Stimulated activated CD4-positive, alpha-beta T cell treated with anti-CD3 and anti-CD28 coated beads, Interleukin-12 subunit alpha, Interleukin-12 subunit beta, amount 100 ng/mL, for 4 hours (primary cell): ENCODE results near the gene ANKHD1.
"Not testable (repeated sequence)": the region's sequence is repeated elsewhere in the genome, so short reads cannot be mapped to it uniquely, and the experiment has no call there.

ENCODE experiments used
- DNase-seq: peaks from one replicate; pipeline ENCODE4 v3.0.0-alpha.2; 2020

ANKHD1 gene

DNA sequence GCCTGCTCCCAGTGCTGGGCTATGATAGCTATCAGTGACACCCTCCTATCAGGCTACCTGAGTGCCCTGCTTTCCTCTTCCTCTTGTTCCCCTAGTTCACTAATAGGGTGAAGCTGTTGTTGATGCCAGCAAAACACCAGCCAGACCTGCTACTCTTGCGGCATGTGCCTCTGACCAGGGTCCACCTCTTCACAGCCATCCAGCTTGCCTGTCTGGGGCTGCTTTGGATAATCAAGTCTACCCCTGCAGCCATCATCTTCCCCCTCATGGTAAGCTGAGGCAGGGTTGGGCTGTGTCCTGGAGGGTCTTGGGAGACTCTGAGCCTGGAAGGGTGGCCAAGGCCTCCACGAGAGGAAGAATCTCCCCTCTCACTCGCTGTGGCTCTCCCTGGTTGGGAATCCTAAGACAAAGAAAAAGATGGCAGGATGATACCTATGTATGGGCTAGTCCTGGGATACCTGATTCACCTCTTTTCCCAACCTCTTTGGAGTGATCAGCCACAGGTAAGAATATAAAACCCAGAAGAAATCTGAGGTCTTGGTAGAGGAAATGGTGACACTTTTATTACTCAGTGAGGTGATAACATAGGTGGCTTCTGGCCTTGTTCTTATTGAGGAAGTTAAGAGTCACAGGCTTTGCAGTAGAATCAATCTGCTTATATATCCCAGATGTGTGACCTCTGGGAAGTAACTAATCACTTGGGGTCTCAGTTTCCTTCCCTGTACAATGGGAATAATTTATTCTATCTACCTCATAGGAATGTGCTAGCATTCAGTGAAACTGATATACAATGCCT, 30.1 kb upstream of the ANKHD1 start:
- DNase-seq: no peak

DNA sequence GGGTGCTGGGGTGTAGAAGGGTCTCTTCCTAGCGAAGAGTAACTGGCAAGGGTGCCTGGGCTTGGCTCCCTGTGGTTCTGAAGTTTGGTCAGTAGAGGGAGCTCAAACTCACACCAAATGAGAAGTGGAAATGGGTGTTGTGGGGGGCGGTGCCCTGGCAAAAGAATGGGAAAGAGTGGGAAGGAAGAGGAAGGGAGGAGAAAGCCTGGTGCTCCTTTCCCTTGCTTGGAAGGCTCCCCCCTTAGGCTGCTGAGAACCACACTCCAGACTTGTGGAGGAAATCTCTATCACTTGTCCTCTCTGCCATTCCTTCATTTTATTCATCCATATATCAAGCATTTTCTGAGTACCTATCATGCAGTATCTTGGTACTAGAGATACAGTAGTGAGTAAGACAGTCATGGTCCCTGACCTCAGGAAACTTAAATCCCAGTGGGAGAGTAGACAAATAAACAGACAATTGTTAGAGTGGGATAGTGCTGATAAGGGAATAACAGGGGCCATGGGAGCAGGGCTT, 28.6 kb upstream of the ANKHD1 start:
- peak; percentile 23 for DNase-seq

DNA sequence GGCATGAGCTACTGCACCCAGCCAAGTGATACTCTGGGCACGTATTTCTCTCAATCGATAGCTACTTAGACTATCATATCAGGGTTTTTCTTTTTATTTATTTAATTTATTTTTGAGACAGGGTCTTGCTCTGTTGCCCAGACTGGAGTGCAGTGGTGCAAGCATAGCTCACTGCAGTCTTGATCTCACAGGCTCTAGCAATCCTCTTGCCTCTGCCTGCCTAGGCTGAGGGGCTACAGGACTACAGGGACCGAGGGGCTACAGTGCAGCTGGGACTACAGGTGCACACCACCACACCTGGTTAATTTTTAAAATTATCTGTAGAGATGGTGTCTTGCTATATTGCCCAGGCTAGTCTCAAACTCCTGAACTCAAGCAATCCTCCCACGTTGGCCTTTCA, 20.3 kb upstream of the ANKHD1 start:
- no peak for DNase-seq

DNA sequence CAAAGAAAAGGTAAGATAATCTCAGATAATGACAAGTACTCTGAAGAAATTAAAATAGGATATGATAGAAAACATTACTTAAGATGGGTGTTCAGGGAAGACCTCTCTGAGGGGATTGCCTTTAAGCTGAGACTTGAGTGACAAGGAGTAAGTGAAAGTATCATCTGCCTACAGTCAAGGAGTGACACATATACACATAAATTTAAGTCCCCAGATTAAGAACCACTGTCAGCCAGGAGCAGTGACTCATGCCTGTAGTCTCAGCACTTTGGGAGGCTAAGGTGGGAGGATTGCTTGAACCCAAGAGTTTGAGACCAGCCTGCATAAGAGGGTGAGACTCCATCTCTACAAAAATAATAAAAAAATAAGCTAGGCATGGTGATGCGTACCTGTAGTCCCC, 19.7 kb upstream of the ANKHD1 start:
- DNase-seq: no peak

DNA sequence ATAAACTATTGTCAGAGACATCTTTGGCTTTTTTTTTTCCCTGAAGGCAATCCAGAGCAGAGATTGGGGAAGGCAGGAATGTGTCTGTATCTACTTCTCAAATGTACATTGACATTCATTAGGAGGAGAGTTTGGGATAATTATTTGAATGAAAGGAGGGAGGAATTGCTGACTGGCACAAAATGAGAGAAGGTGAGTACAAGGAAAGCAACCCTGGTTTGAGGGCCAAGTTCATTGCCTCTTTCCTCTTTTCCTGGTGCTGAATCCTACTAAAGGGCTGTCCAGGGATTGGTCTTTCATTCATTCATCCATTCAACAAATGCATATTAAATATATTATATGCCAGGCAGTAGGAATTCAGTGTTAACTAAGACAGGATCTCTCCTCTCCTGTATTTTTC, 18.8 kb upstream of the ANKHD1 start:
- DNase-seq: no peak

DNA sequence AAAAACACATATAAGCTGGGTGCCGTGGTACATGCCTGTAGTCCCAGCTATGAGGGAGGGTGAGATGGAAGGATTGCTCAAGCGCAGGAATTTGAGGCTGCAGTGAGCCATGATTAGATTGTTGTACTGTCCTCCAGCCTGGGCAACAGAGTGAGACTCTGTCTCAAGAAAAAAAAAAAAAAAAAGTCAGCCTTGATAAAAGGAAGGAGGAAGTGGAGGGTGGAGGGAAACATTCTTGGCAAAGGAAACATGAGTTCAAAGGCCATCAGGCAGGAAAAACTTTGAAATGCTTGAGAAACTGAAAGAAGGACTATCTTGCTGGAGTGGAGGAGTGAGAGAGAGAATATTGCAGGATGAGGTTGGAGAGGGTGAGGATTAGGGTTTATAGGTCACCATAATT, 18.3 kb upstream of the ANKHD1 start:
- no peak for DNase-seq

DNA sequence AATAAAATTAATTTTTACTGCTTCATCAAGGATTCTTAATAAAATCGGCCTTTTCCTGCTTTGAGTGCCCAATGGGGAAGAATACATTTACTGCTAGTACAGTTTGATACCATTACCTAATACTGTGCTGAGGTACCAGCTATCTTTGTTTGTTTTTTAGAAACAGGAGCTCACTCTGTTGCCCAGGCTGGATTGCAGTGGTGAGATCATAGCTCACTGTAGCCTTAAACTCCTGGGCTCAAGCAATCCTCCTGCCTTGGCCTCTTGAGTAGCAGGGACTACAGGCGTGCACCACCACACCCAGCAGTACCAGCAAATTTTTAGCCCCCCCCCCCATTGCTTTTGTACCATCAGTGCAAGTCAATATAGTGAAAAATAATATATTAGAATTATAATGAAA, 13.6 kb upstream of the ANKHD1 start:
- DNase-seq: no peak

DNA sequence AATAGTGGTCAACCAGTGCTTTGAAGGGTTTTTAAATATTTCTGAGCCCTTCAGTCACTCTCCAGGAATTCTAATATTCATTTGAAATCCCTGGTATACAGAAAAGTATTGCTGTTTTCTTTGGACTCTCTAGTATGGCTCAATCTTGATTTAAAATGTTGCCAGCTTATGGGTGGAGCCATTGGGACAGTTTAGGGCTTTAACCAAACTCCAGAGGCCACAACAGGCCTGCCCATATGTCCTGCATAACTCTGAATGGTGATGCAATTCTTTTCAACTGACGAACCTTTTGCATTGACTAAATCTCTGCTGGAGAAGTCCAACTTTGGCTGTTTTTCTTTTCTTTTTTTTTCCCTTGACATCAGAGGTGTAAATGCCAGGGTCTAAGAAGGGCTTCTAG, 10.3 kb upstream of the ANKHD1 start:
- DNase-seq: no peak

DNA sequence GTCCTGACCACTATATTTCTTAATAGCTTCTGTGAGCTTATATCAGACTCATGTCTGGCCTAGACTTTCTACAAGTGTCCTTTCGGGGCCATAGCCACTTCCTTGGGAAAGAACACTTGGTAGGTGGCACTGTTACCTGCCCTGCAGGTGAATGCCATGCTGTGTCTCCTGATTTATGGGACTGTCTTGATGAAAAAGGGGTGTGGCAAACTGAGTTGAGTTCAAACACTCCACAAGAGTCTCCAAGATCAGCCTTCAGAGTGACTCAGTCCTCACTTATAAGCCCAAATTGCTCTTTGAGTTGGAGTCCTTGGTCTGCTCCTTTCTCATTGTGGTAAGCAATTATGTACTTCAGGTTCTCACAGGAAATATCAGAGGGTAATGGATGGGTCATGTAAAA, 9.9 kb upstream of the ANKHD1 start:
- no peak for DNase-seq

DNA sequence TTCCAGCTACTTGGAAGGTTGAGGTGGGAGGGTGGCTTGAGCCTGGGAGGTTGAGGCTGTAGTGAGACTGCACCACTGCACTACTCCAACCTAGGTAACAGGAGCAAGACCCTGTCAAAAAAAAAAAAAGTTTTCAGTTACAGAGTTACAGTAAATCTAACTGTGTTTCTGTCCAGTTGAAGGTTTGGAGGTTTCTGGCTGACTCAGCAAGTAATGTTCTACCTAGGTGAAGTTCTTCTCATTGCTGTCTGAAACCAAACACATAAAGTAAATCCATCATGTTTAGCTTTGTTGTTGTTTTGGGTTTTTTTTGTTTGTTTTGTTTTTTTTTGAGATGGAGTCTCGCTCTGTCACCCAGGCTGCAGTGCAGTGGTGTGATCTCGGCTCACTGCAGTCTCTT, 7.9 kb upstream of the ANKHD1 start:
- no peak for DNase-seq

DNA sequence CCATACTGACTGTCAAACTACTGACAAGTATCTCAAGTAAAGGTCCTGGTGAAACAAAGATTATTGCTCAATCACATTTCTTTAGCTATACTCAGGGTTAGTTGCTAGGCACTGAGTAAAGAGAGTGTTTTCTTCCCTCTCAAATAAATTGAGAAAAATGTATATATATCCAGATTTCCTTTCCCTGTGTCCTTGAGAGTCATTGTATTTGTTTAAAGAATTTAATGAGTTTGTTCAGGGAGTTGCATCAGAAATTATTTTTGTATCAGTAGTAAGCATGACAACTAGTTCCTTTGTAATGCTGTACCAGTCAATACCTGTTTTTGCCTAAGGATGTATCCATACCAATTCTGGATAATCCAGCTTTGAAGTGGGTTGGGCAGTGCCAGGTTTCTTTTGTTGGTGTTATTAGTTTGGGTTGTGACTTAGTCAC, 3.2 kb upstream of the ANKHD1 start:
- DNase-seq: no peak

DNA sequence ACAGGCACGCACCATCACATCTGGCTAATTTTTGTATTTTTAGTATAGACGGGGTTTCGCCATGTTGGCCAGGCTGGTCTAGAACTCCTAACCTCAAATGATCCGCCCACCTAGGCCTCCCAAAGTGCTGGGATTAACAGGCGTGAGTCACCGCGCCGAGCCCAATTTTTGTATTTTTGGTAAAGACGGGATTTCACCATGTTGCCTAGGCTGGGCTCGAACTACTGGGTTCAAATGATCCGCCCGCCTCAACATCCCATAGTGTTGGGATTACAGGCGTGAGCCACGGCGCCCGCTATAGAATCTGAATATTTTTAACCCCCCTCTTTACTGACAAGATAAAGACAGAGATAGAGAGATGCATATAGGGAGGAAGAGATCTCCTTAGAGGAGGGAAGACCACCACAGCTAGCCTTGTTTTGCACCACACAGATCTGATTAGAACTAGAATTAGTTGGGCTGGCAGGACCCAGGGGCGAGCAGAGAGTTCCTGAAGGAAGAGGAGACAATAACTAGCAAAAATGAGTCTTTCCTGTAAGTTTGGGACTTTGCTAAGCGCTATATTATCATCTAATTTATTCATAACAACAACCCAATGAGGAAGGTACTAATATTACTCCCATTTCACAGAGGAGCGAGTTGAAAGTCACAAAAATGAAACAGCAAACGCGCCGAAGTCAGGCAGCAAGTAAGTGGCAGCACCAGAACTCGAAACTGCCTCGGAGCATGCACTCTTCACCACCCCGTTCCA, 1.5 kb upstream of the ANKHD1 start:
- no peak for DNase-seq

DNA sequence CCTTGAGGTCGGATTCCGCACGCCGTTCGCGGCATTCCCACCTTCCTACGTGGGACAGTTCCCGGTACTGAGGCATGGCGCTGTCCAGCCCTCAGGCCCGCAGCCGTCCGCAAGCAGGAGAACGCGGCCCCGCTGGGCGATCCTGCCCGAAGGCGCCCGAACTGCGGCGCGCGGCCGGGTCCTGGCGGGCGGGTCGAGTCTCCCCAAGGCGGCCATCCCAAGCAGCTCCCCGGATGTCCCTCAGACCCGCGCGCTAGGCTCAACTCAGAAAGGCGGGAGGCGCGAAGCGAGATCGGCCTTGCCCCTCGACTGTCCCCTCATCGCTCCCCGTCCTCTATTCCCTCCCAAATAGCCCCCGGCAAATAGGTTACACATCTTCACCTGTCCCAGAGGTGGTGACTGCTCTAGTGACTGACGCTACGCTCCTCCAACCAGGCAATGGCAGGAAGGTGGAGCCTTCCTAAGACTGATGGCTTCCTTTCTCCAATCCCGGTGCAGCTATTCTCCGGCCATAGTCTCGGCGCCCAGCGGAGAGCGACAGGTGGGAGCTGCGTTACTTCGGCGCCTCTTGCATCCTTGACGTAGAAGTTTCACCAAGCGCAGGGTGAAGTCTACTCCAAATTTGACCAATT, 787 bp upstream of the ANKHD1 start:
- peak; percentile 78 for DNase-seq

DNA sequence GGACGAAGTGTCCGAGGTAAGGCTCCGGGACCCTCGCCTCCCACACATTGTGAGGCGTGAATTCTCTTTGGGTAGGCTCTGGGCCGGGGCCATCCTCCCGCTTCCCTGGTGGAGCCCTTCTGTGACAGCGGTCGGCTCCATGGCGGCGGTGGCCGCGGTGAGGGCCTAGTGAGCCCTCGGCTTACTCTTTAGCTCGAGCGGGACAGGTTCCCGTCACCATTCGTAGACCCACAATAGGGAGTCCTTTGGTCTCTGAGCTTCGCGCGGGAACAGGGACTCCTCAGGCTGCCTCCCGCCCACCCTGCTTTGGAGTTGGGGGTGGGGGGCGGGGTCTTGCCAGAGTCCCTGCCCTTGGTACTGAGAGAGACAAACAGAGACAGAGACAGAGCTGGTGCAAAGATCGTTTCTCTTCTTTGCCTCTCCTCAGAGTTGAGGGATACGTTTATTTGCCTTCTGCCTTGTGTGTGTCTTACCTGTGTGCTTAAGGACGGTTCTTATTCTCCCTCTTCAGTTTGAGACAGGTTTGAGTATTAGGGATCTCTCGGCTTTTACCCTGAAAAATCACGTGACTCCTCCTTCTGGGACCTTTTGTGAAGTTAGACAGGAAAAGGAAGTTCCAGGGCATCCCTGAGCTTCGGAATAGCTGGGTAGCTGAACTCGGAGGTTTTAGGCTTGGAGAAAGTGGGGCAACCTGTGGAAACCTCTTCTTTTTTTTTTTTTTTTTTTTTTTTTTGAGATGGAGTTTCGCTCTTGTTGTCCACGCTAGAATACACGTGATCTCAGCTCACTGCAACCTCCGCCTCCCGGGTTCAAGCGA, 833 bp downstream of the ANKHD1 start:
- DNase-seq: peak; percentile 50

DNA sequence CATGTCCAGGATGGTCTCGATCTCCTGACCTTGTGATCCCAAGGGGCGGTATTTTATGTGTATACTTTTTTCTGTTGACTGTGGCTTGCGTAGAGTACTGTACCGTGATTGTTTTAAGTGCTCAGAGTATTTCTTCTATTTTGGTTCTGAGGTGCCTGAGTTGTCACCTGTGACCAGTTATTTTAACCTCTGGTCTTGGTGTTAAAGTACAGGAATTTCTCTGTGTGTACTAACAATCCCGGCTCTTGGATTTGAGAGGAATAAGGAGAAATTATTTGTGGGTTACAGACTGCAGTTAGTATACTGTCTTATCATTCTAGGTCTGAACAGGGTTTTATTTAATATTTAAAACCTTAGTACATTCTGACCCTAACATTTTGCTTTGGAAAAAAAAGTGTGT, 2.0 kb downstream of the ANKHD1 start:
- DNase-seq: no peak

DNA sequence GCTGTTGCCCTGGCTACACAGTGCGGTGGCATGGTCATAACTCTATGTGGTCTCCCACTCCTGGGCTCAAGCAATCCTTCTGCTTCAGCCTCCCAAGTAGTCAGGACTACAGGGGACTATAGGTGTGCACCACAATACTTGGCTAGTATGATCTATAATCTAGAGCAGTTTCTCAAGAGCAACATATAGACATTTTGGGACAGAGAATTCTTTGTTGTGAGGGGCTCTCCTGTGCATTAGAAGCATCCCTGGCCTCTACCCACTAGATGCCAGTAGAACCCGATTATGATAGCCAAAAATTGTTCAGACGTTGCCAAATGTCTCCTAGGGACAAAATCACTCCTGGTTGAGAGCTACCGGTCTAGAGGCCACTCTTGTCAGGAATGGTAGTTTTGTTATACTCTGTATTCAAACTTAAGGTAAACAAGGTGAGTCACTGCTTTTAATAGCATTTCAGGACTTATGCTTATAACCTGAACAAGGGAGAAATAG, 7.2 kb downstream of the ANKHD1 start:
- no peak for DNase-seq

DNA sequence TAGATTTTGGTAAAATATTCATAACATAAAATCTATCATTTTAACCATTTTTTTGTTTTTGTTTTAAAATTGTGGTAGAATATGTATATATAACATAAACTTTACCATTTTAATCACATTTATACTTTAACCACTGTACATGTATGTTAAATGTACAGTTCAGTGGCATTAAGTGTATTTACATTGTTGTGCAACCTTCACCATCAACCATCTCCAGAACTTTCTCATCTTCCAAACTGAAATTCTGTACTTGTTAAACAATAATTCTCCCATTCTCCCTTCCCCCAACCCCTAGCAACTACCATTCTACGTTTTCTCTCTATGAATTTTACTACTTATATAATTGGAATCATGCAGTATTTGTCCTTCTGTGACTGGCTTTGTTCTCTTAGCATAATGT, 11.6 kb downstream of the ANKHD1 start:
- no peak for DNase-seq

DNA sequence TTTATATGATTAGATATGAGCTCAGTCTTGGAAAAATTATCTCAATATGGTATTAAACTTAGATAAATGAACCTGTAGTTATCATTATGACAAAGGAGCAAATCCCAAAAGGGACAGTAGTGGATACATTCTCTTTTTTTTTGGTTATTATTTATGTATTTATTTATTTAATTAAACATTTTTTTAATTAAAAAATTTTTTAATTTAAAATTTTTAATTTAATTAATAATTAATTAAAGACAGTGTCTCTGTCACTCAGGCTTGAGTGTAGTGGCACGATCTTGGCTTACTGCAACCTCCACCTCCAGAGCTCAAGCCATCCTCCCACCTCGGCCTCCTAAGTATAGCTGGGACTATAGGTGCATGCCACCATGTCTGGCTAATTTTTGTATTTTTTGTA, 15.6 kb downstream of the ANKHD1 start:
- DNase-seq: no peak

DNA sequence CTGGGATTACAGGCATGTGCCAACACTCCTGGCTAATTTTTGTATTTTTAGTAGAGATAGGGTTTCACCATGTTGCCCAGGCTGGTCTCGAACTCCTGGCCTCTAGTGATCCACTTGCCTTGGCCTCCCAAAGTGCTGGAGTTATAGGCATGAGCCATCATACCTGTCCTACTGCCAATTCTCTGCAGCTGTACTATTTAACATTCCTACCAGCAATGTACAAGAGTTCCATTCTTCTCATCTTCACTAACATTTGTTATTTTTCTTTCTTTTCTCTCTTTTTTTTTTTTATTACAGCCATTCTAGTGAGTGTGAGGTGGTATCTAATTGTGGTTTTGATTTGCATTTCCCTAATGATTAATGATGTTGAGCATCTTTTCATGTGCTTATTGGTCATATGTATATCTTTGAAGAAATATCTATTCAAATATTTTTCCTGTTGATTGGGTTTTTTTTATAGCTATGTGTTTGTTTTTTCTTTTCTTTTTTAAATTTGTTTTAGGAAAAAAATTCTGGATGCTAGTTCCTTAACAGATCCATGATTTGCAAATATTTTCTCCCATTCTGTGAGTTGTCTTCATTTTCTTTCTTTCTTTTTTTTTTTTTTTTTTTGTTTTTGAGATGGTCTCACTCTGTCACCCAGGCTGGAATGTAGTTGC, 17.4 kb downstream of the ANKHD1 start:
- DNase-seq: no peak

DNA sequence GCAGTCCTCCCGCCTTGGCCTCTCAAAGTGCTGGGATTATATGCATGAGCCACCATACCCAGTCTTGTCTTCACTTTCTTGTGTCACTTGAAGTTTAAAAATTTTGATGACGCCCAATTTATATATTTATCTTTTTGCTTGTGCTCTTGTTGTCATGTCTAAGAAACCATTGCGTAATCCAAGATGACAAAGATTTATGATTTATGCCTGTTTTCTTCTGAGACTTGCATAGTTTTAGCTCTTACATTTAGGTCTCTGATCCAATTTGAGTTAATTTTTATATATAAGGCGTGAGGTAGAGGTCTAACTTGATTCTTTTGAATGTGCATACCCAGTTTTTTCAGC, 18.6 kb downstream of the ANKHD1 start:
- DNase-seq: no peak

DNA sequence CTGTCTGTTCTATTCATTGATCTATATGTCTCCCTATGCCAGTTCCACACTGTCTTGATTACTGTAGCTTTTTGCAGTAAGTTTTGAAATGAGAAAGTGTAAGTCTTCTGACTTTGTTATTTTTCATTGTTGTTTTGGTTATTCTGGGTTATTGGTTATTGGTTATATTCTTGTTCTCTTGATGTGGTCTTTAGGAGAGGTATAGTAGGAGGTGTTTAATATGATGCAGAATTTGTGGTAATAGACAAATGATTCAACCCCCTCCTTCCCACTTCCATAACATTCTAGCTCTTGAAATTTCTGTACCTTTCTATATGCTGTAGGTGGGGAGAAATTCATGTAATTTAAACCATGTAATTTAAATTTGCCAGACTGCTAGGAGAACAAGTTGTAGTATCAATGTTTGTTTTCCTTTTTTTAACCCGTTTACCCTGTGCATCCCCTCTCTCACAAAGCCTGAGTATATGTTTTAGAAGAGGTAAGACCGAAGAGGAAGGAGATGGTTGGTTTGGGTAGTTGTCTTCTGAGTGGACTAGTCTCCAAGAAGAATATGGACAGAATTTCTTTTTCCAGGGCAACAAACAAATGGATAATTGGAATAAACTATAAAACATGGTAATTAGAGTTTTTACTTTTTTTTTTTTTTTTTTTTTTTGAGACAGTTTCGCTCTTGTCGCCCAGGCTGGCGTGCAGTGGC, 19.2 kb downstream of the ANKHD1 start:
- DNase-seq: no peak

DNA sequence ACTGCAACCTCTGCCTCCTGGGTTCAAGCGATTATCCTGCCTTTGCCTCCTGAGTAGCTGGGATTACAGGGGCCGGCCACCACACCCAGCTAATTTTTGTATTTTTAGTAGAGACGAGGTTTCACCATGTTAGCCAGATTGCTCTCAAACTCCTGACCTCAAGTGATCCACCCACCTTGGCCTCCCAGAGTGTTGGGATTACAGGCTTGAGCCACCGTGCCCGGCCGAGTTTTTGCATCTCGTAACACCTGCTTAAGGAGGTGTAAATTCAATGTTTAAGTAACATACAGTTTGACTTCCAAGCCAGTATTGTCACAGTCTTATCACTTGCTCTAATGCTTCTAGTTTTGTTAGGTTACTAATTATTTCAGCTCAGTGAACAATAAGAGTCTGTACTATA, 19.7 kb downstream of the ANKHD1 start:
- not testable (repeated sequence) for DNase-seq
